Measurements from ENCODE around the gene EME2. TPM values are rescaled to one million over a fixed set of nuclear protein-coding genes. Genes with fewer than 3 reads are reported as not detected.

The EME2 gene, protein sequence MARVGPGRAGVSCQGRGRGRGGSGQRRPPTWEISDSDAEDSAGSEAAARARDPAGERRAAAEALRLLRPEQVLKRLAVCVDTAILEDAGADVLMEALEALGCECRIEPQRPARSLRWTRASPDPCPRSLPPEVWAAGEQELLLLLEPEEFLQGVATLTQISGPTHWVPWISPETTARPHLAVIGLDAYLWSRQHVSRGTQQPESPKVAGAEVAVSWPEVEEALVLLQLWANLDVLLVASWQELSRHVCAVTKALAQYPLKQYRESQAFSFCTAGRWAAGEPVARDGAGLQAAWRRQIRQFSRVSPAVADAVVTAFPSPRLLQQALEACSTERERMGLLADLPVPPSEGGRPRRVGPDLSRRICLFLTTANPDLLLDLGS
- 3.8 and 4.0 TPM in 2 replicates for total RNA-seq

DNA sequence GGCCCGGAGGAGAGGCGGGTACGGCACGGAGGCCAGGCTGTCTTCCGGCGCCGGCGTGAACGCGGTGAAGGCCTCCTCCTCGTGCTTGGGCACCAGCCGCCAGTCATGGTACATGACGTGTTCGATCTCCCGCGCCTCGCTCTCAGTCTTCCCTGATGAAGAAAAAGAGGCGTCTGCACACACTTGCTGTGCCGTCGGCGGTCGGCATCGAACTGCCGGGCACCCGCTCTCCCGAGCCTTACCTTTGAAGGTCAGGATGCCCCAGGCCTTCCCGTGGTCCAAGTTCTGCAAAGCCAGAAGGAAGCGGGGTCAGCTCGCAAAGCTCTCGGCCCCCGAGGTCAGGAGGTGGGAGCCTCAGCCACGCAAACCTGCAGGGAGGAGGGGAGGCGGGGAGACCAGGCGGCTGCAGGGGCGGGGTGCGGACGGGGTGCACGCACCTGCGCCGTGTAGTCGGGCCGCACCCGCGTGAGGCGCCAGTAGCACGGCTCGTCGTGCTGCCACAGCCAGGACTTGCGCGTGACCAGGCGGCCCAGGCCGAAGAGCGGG is at the start of gene EME2:
TSS of gene EME2 (plus strand) at position 449 of the 546 bp plus-strand sequence. CDS start 418 bp downstream, outside the sequence.

DNA sequence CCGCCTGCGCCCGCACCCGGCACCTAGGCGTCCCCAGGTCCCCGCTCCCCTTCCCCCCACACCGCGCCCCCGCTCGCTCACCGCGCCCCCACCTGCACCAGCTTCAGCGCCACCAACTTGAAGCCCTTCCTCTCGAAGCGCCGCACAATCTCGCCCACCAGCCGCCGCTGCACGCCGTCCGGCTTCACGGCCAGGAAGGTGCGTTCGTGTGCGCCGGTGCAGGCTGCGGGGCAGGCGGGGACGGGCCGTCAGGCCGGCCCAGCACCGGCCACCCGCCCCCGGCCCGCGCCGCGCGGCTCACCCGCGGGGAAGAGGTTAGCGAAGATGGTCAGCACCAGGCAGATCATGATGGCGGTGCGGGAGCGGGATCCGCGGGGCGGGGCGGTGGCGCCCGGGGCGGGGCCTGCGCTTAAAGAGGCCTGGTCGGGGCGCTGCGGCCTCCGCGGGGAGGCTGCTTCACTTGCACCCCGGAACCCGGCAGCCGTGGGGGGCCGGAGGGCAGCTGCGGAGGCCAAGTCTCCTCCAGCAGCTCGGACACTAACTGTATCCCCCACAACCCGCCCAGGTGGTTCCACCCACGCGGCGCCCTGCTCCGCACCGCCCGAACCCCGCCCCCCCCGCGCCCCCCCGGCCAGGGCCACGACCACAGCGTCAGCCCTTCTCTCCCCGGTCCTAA is 1.3 kb upstream of the EME2 start, which contains the start of gene NME3:
TSS of gene NME3 (minus strand) at position 356 of the 676 bp plus-strand sequence. CDS start at position 347, 9 bp downstream.

DNA sequence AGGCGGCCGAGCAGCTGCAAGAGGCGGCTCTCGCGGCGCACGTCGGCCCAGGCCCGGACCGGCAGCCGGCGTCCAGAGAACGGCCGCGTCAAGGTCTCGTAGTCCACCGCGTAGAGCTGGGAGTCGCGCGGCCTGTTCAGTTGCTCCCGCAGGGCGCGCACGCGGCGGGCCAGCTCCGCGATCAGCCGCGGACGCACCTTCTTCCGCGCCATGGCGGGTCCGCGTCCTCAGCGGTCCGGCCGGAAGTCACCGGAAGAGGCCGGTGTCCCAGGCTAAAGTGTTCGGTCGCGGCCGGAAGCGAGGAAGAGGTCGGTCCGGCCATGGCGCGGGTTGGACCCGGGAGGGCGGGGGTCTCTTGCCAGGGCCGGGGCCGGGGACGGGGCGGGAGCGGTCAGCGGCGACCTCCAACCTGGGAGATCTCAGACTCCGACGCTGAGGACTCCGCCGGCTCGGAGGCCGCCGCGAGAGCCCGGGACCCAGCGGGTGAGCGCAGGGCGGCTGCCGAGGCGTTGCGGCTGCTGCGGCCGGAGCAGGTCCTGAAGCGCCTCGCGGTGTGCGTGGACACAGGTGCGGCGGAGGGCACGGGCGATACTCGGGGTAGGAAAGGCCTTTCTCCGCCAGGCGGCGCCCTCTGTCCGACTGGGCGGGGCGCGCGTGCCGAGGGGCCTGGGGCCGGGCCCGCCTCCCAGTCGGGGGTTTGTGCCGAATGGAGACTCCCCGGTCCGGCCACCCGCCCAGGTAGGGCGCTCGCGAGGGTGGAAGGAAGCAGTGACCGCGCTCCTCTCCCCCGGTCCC is 495 bp downstream of the EME2 start, which contains the start of gene MRPS34:
TSS of gene MRPS34 (minus strand) at position 227 of the 795 bp plus-strand sequence. CDS start at position 212, 15 bp downstream.

DNA sequence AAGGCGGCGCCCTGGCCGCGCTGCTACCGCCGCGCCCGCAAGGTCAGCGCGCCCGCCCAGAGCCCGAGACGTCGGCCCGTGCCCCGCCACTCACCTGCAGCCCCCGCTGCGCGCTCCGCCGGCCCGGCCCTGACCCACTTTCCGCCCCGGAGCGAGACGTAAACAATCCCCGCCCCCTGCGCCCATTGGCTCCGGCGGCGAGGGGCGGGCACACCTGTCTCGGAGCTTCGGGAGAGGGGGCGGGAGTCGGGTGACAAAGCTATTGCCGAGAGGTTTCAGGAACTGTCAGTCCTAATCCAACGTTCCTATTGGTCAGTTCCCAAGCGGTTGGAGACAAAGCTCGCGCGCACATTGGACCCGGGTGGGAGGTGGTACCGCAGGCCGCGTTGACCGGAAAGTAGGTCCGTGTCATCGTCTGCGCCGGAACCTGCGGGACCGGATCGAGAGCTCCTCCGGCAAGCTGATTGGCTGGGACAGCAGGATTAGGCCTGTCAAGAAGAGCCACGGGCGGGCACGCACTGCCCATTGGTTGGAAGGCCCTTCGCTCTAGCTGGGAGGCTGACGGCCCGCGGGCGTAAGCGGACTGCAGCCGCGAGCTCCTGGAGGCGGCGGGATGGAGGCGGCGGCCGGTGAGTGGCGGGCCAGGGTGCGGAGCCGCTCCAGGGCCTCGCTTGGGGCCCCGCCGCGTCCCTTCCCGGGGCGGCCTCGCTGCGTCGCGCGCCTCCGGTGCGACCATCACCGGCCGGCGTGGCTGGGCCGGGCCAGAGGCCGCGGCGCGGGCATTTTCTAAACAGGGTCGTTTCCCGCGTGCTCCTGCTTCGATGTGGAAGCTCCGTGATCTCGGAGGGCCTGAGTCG is 10.0 kb downstream of the EME2 start, which contains the start of the genes NUBP2 and SPSB3:
TSS of gene NUBP2 (plus strand) at position 553 of the 857 bp plus-strand sequence. CDS start at position 614, 61 bp downstream.
TSS of gene SPSB3 (minus strand) at position 164 of the 857 bp plus-strand sequence. CDS start 1,088 bp downstream, outside the sequence.

DNA sequence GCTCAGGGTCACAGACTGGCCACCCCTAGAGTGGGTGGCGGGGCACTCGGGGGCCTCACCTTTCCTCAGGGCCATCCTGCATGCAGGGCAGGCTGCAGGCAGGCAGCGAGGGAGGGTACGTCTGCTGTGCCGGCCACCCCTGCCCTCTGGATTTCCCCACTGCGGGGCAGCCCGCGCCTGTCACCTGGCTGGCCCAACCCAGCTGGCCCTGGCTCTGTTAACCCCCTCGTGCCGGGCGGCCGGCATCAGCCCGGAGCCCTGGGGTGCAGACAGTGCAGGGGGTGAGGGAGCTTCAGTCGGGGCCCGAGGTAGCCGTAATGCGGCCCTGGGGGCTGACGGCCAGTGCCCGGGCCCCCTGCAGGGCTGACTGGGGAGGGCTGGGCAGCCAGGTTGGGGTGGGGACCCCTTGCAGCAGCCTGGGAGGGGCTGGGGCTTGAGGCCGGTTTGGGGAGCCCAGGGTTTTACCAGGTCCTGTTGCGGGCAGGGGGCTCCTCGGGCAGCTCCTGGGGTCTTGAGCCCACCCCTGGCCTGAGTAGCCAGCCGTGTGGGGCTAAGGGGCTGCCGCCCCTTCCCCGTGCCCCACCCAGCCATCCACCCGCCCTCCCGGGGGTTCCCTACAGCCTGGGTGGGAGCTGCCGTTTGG is 21.1 kb downstream of the EME2 start, which contains the start of gene IGFALS:
TSS of gene IGFALS (minus strand) at position 128 of the 643 bp plus-strand sequence. CDS start at position 75, 53 bp downstream.

Other genes with a start within 250 kb of the EME2 start
- gene TMEM204, start 239.1 kb upstream of the EME2 start, total RNA-seq: 142 and 170 TPM in 2 replicates
- 15.5 and 18.2 TPM in 2 replicates for gene IFT140, start 160.7 kb upstream of the EME2 start, total RNA-seq
- gene CRAMP1, start 160.4 kb upstream of the EME2 start, total RNA-seq: 10.1 and 10.4 TPM in 2 replicates
- gene JPT2, start 94.5 kb upstream of the EME2 start, total RNA-seq: 40.2 and 42.5 TPM in 2 replicates
- gene MAPK8IP3, start 66.6 kb upstream of the EME2 start, total RNA-seq: 15.8 and 21.9 TPM in 2 replicates
- gene NME3, start 1.3 kb upstream of the EME2 start, total RNA-seq: 33.0 and 44.9 TPM in 2 replicates
- 51.1 and 58.0 TPM in 2 replicates for gene MRPS34, start 324 bp downstream of the EME2 start, total RNA-seq
- 41.3 and 47.0 TPM in 2 replicates for gene SPSB3, start 9.8 kb downstream of the EME2 start, total RNA-seq
- gene NUBP2, start 10.2 kb downstream of the EME2 start, total RNA-seq: 54.0 and 59.8 TPM in 2 replicates
- gene IGFALS, start 20.9 kb downstream of the EME2 start, total RNA-seq: 0.09 and 0.11 TPM in 2 replicates
- gene HAGH, start 54.0 kb downstream of the EME2 start, total RNA-seq: 41.3 and 78.7 TPM in 2 replicates
- 54.5 and 67.1 TPM in 2 replicates for gene FAHD1, start 54.4 kb downstream of the EME2 start, total RNA-seq
- not detected in 2 replicates for gene MEIOB, start 99.4 kb downstream of the EME2 start, total RNA-seq
- not detected in 2 replicates for gene HS3ST6, start 145.6 kb downstream of the EME2 start, total RNA-seq
- 8.4 and 11.8 TPM in 2 replicates for gene MSRB1, start 170.4 kb downstream of the EME2 start, total RNA-seq
- not detected in 2 replicates for gene RPL3L, start 181.9 kb downstream of the EME2 start, total RNA-seq
- 122 and 128 TPM in 2 replicates for gene NDUFB10, start 186.7 kb downstream of the EME2 start, total RNA-seq
- gene RPS2, start 192.0 kb downstream of the EME2 start, total RNA-seq: 3,346 and 3,366 TPM in 2 replicates
- not detected in 2 replicates for gene RNF151, start 194.0 kb downstream of the EME2 start, total RNA-seq
- gene TBL3, start 199.2 kb downstream of the EME2 start, total RNA-seq: 21.0 and 27.2 TPM in 2 replicates
- gene NOXO1, start 208.7 kb downstream of the EME2 start, total RNA-seq: 0.09 and 0.11 TPM in 2 replicates
- gene GFER, start 211.4 kb downstream of the EME2 start, total RNA-seq: 8.9 and 9.1 TPM in 2 replicates
- gene SYNGR3, start 217.2 kb downstream of the EME2 start, total RNA-seq: 1.2 and 2.2 TPM in 2 replicates
- 8.1 and 8.8 TPM in 2 replicates for gene ZNF598, start 237.0 kb downstream of the EME2 start, total RNA-seq
- gene NPW, start 247.0 kb downstream of the EME2 start, total RNA-seq: 0.43 and 0.52 TPM in 2 replicates

All from dermis lymphatic vessel endothelial cell (primary cell).